Activated CD8-positive, alpha-beta memory T cell treated with anti-CD3 and anti-CD28 coated beads, Interleukin-2, amount 10 ng/mL, durations not matched to agents 7 days and 5 days (primary cell): ENCODE results near the gene FOXO6. TPM values are rescaled to one million over a fixed set of nuclear protein-coding genes. Genes with fewer than 3 reads are reported as not detected.

Experiments
- ATAC-seq: fragments of 150-1000 bp; cut with Tn5 transposase; one replicate; pipeline ENCODE4 v1.10.0; 2021; ENCODE audit warnings: moderate library complexity
- CTCF ChIA-PET: fragments of 350-600 bp; sonication (Branson Sonifier 250); formaldehyde crosslinking; loops from one replicate; lab custom pipeline; 2021; ENCODE audit warnings: antibody characterized with exemption; lab: Charles Lee
- DNase-seq: peaks from one replicate; pipeline ENCODE4 v3.0.0-alpha.2; 2020
- H3K27ac Mint-ChIP-seq: one replicate; pipeline ENCODE4 v1.8.0; 2021; ENCODE audit warnings: mild to moderate bottlenecking, mixed read lengths
- H3K27me3 Mint-ChIP-seq: one replicate; pipeline ENCODE4 v1.8.0; 2021; ENCODE audit warnings: mixed read lengths
- H3K36me3 Mint-ChIP-seq: one replicate; pipeline ENCODE4 v1.8.0; 2021; ENCODE audit warnings: mild to moderate bottlenecking, mixed read lengths
- H3K4me1 Mint-ChIP-seq: one replicate; pipeline ENCODE4 v1.8.0; 2021; ENCODE audit warnings: mixed read lengths
- H3K4me3 Mint-ChIP-seq: one replicate; pipeline ENCODE4 v1.8.0; 2021; ENCODE audit warnings: mild to moderate bottlenecking, moderate library complexity, mixed read lengths
- H3K9me3 Mint-ChIP-seq: one replicate; pipeline ENCODE4 v1.8.0; 2022; ENCODE audit warnings: low read depth, mixed read lengths
- total RNA-seq, 2 experiments: library from RNA; stranded (reverse); gene quantifications; one replicate each; pipeline ENCODE4 v1.2.3, GENCODE V29; 2021

Gene FOXO6
- total RNA-seq, 2 experiments from 2014 or later: not detected

DNA sequence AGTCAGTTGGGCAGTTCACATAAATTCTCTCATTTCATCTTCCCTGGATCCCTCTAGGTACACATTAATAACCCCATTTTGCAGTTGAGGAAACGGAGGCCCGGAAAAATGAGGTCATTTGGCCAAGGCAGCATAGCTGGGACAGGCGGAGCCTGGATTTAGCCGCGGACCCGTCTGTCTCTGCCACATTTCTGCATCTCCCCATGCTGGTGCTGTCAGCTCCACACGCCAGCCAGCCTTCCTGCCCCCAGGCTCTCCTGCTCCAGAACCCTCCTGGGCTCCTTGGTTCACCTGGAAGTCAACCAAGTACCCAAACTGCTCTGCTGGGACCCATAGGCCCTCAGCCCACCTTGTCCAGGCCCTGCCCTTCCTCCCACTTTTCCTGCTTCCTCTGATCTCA lies 7.6 kb downstream of the FOXO6 start:
- H3K27me3 Mint-ChIP-seq: peaks cover 48% of the 10 kb centered on the region
- H3K36me3 Mint-ChIP-seq: no peaks in the 10 kb centered on the region
- no peak for ATAC-seq
- CTCF ChIA-PET: no interaction called here
- no peaks in the 10 kb centered on the region for H3K9me3 Mint-ChIP-seq
- H3K4me3 Mint-ChIP-seq: no peak overlapping the region
- no peak overlapping the region for H3K27ac Mint-ChIP-seq
- no peaks in the 10 kb centered on the region for H3K4me1 Mint-ChIP-seq
- DNase-seq: no peak

DNA sequence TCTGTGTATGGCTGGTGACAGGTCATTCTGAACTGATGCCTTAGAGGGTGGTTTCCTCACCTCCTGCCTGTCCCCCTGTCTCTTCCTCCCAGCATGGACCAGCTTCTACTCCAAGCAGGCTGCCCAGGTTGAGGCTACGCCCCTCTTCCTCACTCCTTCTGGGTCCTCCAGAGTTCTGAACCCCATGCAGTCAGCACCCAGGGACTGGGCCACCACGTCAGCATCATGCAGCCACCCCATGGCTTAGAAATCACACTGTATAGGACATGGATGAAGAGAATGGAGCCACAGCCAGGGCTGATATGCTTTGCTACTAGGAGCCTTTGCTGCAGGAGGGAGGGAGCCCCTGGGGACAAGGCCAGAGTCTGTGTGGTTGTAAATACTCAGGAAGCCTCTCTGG lies 8.3 kb downstream of the FOXO6 start:
- ATAC-seq (no peak), DNase-seq (no peak)
- no peak overlapping the region for H3K4me3 Mint-ChIP-seq
- H3K27me3 Mint-ChIP-seq: peaks cover 47% of the 10 kb centered on the region
- CTCF ChIA-PET: no interaction called here
- H3K9me3 Mint-ChIP-seq: no peaks in the 10 kb centered on the region
- no peaks in the 10 kb centered on the region for H3K36me3 Mint-ChIP-seq
- no peaks in the 10 kb centered on the region for H3K4me1 Mint-ChIP-seq
- no peak overlapping the region for H3K27ac Mint-ChIP-seq

DNA sequence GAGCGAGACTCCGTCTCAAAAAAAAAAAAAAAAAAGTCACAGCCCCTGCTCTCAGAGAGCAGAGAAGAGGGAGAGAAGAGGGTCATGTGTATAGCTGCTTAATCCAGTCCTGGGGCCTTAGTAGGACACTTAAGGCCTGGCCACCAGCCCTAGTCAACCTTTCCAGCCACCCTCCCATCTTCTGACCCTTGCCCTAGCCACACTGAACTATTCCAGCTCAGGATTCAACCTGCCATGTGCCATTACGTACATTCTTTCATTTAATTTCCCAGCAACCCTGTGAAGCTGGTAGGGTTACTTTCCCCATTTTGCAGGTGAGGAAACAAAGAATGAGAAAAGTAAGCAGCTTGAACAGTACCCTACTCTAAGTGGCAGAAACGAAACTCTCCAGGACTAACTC lies 9.0 kb downstream of the FOXO6 start:
- H3K36me3 Mint-ChIP-seq: no peaks in the 10 kb centered on the region
- ATAC-seq: no peak
- H3K4me1 Mint-ChIP-seq: no peaks in the 10 kb centered on the region
- CTCF ChIA-PET: interaction anchor here (1.0 to 1.5 kb wide), 2 partner anchors 9 to 11 kb away, joined by 3 read pairs; partner anchors contain the start of gene FOXO6
- H3K9me3 Mint-ChIP-seq: no peaks in the 10 kb centered on the region
- no peak for DNase-seq
- H3K27ac Mint-ChIP-seq: no peak overlapping the region
- no peak overlapping the region for H3K4me3 Mint-ChIP-seq
- peaks cover 45% of the 10 kb centered on the region for H3K27me3 Mint-ChIP-seq

DNA sequence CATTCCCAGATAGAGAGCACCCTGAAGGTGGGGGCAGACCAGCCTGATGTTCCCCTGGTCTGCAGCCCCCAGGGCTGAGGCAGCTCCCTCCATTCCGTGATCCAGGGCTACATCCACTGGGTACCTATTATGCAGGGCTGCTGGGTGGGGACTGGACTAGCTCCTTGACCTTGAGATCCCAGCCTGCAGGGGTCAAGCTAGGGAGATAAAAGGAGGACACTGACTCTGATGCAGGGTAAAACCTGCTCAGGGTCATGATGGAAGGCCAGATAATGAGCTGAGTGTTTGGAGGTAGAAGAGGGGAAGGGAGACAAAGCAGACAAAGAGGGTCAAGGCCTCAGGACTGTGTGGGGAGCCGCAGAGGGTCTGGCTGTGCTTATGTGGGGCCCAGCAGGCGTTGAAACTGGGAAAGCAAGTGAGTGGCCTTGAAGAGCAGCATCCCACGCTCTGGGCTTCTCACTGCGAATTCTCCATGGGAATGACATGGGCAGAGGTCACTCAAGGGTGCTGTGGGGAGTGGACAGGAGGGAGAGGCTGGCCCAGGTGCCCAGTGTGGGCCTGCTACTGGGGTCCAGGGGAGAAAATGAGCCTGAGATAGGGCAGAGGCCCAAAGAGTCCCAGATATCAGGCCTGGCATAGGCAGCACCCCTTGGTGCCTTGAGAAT lies 9.7 kb downstream of the FOXO6 start:
- no peaks in the 10 kb centered on the region for H3K4me1 Mint-ChIP-seq
- no peaks in the 10 kb centered on the region for H3K9me3 Mint-ChIP-seq
- H3K27me3 Mint-ChIP-seq: peaks cover 45% of the 10 kb centered on the region
- ATAC-seq: no peak
- no peak for DNase-seq
- H3K36me3 Mint-ChIP-seq: no peaks in the 10 kb centered on the region
- CTCF ChIA-PET: interaction anchor here (1.0 to 1.5 kb wide), 2 partner anchors 10 to 11 kb away, joined by 3 read pairs; partner anchors contain the start of gene FOXO6
- H3K4me3 Mint-ChIP-seq: no peak overlapping the region
- no peak overlapping the region for H3K27ac Mint-ChIP-seq

DNA sequence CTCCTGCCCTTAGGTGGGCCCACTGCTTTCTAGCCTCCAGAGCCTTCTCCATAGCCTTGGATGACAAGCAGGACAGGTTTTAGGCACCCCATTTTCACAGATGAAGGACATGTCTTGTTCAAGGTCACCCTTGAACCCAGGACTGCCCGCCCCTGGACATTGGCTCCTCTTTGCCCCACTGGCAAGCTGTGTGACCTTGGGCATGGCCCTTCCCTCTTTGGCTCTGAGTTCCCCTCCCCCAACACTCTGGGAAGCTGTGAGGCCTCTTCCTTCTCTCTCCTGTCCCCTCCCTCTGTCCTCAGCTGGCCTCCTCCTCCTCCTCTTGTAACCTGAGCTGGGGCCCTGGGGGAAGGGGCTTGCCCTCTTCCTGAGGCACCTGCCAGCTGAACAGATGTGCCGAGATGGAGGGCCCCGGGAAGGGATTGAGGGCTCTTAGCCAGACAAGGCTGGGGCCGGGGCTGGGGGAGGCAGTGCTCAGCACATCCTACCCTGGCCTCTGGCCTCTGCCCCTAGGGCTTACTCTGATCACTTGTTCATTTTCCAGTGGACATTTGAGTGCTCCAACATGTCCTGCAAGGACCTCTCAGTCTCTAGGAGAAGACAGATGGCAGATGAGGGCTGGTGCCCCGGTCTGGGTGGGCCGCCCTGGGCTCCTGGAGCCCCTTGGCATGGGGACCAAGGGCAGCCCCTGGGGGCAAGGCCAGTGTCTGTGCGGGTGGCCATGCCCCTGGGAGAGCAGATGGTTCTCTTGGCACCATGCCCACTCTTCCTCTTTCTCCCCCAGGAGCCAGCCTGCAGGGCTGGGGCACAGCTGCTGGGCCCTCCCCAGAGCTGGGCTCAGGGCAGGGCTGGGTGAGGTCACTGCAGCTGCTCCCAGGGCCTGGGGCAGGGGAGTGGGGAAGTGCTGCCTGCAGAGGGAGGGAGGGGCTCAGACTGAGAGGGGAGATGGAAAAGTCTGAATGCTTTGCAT lies 10.7 kb downstream of the FOXO6 start:
- DNase-seq: no peak
- Mint-ChIP-seq H3K4me1 (no peaks in the 10 kb centered on the region), H3K9me3 (no peaks in the 10 kb centered on the region), H3K27me3 (peaks cover 45% of the 10 kb centered on the region), H3K27ac (no peak overlapping the region), H3K36me3 (no peaks in the 10 kb centered on the region), H3K4me3 (no peak overlapping the region)
- ATAC-seq: no peak
- CTCF ChIA-PET: no interaction called here

DNA sequence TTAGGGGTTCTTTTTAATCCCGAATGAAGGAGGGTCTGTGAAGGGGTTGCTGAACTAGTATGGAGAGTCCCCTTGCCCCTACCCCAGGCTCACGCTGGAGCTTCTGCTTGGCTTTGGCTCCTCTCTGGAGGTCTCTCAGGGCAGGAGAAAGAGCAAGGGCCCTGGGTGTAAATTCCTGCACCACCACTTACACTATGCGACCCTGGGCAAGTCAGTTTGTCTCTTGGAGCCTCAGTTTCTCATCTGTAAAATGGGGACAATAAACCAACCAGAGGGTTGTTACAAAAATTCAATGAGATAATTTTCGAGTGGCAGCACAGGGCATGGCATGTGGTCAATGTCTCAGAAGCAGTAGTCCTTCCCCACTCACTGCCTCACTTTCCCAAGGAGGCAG lies 11.4 kb downstream of the FOXO6 start:
- no peaks in the 10 kb centered on the region for H3K4me1 Mint-ChIP-seq
- DNase-seq: no peak
- peaks cover 39% of the 10 kb centered on the region for H3K27me3 Mint-ChIP-seq
- H3K9me3 Mint-ChIP-seq: no peaks in the 10 kb centered on the region
- H3K27ac Mint-ChIP-seq: no peak overlapping the region
- no peak for ATAC-seq
- CTCF ChIA-PET: no interaction called here
- H3K36me3 Mint-ChIP-seq: no peaks in the 10 kb centered on the region
- H3K4me3 Mint-ChIP-seq: no peak overlapping the region

DNA sequence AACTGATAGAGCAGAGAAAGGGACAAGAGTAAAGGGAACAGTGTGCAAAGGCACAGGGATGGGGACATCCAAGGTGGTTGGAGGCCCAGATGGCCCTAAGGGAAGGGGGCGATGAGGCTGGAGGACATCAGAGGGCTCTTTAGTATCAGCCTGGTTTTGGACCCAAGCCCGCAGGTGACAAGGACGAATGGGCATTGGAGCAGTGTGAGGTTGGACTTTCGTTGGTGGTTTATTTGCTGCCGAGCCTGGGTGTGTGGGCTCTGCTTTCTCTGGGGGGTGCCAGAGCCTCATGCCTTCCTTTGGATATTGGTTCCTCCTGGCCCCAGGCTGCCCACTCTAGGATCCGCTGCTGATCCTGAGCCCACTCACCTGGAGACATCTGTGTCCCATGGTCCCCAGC lies 12.1 kb downstream of the FOXO6 start:
- no peaks in the 10 kb centered on the region for H3K4me1 Mint-ChIP-seq
- no peaks in the 10 kb centered on the region for H3K36me3 Mint-ChIP-seq
- H3K4me3 Mint-ChIP-seq: no peak overlapping the region
- H3K27me3 Mint-ChIP-seq: peaks cover 34% of the 10 kb centered on the region
- ATAC-seq (no peak), DNase-seq (no peak)
- H3K27ac Mint-ChIP-seq: no peak overlapping the region
- CTCF ChIA-PET: no interaction called here
- no peaks in the 10 kb centered on the region for H3K9me3 Mint-ChIP-seq

DNA sequence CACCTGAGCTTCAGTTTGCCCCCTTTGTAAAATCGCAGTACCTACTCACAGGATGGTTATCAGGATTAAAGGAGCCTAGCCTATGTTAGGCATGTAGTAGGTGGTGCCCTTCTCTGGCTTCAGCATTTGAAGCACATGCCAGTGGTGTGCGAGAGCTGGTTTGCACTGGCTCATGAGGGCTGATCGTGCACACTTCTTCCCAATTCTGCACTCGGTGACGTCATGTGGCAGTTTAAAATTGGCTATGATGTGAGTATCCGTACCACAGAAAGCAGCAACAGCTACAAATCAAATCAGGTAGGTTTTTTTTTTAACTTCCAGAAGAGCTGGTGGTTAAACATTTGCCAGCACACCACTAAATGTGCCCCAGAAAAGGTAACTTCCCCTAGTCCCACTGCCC lies 13.5 kb downstream of the FOXO6 start:
- no peaks in the 10 kb centered on the region for H3K4me1 Mint-ChIP-seq
- H3K9me3 Mint-ChIP-seq: no peaks in the 10 kb centered on the region
- peaks cover 35% of the 10 kb centered on the region for H3K27me3 Mint-ChIP-seq
- H3K36me3 Mint-ChIP-seq: no peaks in the 10 kb centered on the region
- DNase-seq (no peak), ATAC-seq (no peak)
- CTCF ChIA-PET: no interaction called here
- H3K27ac Mint-ChIP-seq: no peak overlapping the region
- no peak overlapping the region for H3K4me3 Mint-ChIP-seq

DNA sequence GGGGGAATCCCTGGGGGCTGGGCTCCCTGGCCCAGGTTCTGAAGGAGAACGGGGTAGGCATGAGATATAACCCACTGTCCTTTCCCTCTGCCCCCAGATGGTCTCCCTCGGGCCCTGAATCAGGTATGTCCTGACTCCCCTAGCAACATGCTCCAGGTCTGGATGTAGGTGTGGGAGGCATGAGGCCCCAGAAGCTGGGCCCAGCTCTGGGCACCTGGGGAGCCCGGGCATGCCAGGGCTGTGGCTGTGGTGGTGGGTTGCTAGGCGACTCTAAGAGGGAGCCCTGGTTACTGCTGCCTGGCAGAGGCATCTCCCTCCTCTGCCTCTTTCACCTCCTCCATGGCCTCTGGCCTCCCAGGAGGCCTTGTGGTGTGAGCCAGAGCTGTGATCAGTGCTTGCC lies 16.2 kb downstream of the FOXO6 start:
- Mint-ChIP-seq H3K9me3 (no peaks in the 10 kb centered on the region), H3K36me3 (no peaks in the 10 kb centered on the region), H3K4me3 (no peak overlapping the region), H3K27me3 (peaks cover 48% of the 10 kb centered on the region), H3K27ac (no peak overlapping the region), H3K4me1 (peaks cover 2% of the 10 kb centered on the region)
- no peak for DNase-seq
- CTCF ChIA-PET: no interaction called here
- ATAC-seq: no peak

DNA sequence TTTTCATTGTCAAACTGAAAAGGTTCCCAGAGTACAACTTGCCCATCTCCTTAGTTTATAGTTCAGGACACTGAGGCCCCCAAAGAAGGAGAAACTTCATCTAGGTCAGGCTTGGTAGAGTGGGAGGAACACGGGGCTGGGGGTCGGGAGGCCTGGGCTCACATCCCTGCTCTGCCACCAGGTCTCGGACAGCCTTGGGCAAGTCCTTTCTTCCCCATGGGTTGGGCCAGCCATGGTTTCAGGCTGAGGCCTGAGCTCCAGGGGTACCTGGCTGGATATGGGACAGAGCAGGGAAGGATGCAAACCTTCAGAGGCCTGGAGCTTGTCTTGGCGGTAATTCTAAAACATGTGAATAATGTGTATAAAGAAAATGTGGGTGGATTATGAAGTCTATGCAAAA lies 17.0 kb downstream of the FOXO6 start:
- CTCF ChIA-PET: interaction anchor here (0.8 kb wide), 1 partner anchor 33 kb away, joined by 3 read pairs; no protein-coding TSS in a partner anchor
- Mint-ChIP-seq H3K9me3 (no peaks in the 10 kb centered on the region), H3K4me1 (peaks cover 4% of the 10 kb centered on the region), H3K36me3 (no peaks in the 10 kb centered on the region), H3K27ac (no peak overlapping the region), H3K4me3 (no peak overlapping the region), H3K27me3 (peaks cover 49% of the 10 kb centered on the region)
- ATAC-seq (no peak), DNase-seq (no peak)

DNA sequence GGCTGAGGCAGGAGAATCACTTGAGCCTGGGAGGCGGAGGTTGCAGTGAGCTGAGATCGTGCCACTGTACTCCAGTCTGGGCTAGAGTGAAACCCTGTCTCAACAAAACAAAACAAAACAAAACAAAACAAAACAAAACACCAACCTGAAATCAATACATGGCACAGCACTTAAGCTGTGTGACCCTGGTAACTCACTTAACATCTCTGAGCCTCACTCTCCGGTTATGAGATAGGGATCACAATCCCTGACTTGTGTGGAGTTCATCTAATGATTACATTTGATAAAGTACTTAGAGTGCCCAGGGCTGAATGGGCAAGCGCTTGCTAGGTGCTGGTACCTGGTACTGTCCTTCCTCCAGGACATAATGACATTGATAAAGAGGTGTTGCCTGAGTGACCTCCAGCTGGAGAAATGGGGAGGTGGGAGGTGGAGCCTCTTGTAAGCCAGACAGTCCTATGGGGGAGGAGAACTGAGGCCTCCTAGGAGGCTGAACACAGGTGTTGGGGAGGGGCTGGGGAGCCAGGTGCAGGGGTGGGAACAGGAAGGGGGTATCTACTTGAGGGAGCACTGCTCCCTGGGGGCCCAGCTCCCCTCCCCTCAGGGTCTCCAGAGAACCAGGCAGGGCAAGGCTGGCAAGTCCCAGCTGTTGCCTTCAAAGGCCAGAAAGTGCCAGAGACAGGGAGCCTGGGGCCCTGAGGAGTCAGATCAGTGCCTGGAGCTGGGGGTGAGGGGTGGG lies 17.9 kb downstream of the FOXO6 start:
- ATAC-seq (no peak), DNase-seq (no peak)
- H3K4me1 Mint-ChIP-seq: peaks cover 9% of the 10 kb centered on the region
- no peak overlapping the region for H3K4me3 Mint-ChIP-seq
- CTCF ChIA-PET: interaction anchor here (0.8 kb wide), 1 partner anchor 17 kb away, joined by 4 read pairs; no protein-coding TSS in a partner anchor
- H3K36me3 Mint-ChIP-seq: no peaks in the 10 kb centered on the region
- peaks cover 55% of the 10 kb centered on the region for H3K27me3 Mint-ChIP-seq
- H3K9me3 Mint-ChIP-seq: no peaks in the 10 kb centered on the region
- no peak overlapping the region for H3K27ac Mint-ChIP-seq

DNA sequence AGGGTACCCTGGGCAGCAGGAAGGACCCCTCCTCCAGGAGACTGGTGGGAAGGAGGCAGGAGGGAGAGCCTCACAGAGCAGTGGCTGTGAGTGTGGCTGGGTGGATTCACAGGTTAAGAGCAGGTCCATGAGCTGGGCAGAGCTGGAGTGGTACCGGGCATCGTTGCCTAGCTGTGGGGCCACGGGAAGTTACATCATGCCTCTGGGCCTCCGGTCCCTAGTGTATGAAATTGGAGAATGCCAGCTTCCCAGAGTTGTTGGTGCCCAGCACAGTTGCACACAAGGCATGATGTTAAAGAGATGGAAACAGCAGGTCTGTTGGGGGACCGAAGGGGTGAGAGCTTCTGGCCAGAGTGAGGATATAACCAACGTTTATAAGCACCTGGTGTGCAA lies 18.5 kb downstream of the FOXO6 start:
- Mint-ChIP-seq H3K27ac (no peak overlapping the region), H3K27me3 (peaks cover 59% of the 10 kb centered on the region), H3K4me3 (no peak overlapping the region), H3K4me1 (peaks cover 9% of the 10 kb centered on the region), H3K36me3 (no peaks in the 10 kb centered on the region), H3K9me3 (no peaks in the 10 kb centered on the region)
- DNase-seq (no peak), ATAC-seq (no peak)
- CTCF ChIA-PET: interaction anchor here (0.8 kb wide), 1 partner anchor 17 kb away, joined by 4 read pairs; no protein-coding TSS in a partner anchor

DNA sequence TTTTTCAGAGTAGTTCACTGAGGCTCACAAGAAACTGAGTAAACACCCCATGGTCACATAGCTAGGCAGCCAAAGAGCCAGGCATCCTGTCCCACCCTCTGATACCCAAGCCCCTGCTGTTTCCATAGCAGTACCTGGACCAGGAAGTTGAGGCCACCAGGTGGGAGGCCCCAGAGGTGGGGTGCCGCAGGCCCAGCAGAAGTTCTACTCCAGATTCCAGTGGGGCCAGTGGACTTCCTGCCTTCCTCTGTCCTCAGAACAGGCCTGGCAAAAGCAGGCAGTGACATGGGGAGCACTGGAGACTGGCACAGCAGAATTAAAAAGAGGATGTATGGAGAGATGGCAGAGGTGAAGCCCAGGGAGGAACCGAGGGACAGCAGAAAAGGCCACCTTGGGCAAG lies 19.0 kb downstream of the FOXO6 start:
- no peak overlapping the region for H3K27ac Mint-ChIP-seq
- no peak for DNase-seq
- CTCF ChIA-PET: interaction anchor here (0.8 kb wide), 1 partner anchor 18 kb away, joined by 4 read pairs; no protein-coding TSS in a partner anchor
- H3K36me3 Mint-ChIP-seq: no peaks in the 10 kb centered on the region
- peaks cover 9% of the 10 kb centered on the region for H3K4me1 Mint-ChIP-seq
- H3K27me3 Mint-ChIP-seq: peaks cover 60% of the 10 kb centered on the region
- H3K4me3 Mint-ChIP-seq: no peak overlapping the region
- no peak for ATAC-seq
- no peaks in the 10 kb centered on the region for H3K9me3 Mint-ChIP-seq
